HPDE6-E6E7 (cell line): ENCODE results near the gene NFX1.

ENCODE experiments used
- DNase-seq: peaks from one replicate; pipeline ENCODE4 v3.0.0; 2011; ENCODE audit warnings: missing footprints; ENCODE audit errors: extremely low spot score

NFX1 gene

DNA sequence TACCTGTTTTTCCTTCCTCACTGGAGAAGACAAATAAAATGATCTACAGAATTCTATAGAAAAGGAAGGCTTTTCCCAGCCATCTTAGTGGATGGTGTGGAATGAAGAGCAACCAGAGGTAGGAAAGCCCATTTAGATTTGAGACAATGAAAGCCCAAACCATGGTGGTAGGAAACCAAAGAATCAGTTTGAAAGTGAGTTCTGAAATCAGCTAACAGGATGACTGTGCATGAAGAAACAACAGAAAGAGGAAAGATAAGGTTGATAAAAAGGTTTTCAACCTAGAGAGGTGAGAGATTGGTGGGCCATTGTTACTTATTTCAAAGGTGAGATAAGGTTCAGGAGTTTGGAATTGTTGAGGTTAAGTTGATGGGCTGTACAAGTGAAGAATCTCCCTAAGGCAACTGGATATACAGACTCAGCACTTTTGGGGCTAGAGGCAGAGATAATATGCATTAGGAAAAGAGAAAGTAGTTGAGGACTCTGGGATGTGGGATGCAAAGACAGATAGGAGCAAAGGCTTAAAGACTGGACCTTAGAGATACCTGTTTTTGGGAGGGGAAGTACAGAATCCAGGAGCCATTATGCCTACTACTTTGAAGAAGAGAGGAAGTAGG, 23.1 kb upstream of the NFX1 start:
- DNase-seq, result no peak

GRCh38 chr9:33270146-33270545, 20.2 kb upstream of the NFX1 start:
- no peak for DNase-seq

- no peak for DNase-seq
Measured at GRCh38 chr9:33272061-33272460, 18.3 kb upstream of the NFX1 start.

- DNase-seq, result no peak
Measured at GRCh38 chr9:33273266-33273971, 16.9 kb upstream of the NFX1 start.

GRCh38 chr9:33273972-33274328, 16.4 kb upstream of the NFX1 start:
- no peak for DNase-seq

- DNase-seq, result no peak
Measured at GRCh38 chr9:33277484-33277883, 12.8 kb upstream of the NFX1 start.

DNA sequence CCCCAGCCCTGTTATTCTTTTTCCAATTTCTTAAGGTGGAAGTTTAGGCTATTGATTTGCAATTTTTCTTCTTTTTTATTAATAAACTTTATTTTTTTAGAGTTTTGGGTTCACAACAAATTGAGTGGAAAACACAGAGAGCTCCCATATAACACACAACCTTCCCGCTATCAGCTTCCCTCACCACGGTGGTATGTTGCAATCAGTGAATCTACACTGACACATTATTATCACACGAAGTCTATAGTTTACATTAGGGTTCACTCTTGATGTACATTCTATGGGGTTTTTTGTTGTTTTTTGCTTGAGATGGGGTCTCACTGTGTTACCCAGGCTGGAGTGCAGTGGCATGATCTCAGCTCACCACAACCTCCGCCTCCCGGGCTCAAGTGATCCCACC, 4.8 kb upstream of the NFX1 start:
- DNase-seq, result no peak

DNA sequence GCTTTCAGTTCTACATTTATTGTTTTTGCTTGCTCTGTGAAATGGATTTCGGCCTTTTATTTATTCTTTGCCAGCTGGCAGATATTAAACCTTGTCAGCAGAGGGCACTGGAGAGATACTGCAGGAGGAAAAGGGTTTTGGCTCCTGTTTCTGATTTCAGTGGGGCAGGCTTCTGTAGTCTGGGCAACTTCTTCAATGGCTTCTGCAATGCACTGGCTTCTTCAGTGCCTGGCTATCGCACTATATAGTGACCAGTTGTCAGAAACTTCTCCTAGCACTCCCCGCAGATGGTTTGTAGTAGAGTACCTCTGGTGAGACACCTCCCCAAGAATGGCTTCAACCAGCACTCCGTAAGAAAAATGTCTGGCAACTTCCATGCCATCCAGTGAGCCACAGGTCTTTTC, 3.2 kb upstream of the NFX1 start:
- DNase-seq, result peak; percentile 75

GRCh38 chr9:33288235-33288634, 2.1 kb upstream of the NFX1 start:
- no peak for DNase-seq

DNA sequence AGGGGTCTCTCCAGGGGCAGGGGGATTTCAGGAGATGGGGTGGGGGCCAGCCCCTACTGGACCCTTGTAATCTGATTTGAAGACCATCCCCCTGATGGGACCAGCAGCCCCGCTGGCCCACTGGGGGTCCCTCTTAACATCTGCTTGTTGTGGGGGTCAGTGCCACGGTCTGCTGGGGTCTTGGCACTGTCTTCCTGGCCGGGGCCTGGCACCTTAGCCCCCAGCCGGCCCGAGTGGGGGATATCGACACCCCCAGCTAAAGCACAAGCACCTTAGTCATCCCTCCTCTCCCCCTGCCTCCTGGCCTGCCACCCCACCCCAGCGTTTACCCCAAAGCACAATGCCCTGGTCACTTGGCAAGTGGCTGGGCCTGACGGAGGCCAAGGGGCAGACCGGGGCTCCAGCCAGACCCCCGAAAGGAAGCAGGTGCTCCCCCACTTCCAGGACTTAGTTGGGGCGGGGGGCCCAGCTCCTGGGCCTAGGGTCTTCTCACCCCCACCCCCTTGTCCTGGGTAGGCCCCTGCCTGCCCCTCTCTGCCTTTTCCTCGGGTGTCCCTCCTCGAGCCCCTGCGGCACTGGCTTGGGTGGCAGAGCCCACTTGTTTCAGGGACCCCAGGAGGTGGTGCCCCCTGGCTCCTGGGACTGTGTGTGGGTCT, 1.4 kb upstream of the NFX1 start:
- DNase-seq, result no peak

DNA sequence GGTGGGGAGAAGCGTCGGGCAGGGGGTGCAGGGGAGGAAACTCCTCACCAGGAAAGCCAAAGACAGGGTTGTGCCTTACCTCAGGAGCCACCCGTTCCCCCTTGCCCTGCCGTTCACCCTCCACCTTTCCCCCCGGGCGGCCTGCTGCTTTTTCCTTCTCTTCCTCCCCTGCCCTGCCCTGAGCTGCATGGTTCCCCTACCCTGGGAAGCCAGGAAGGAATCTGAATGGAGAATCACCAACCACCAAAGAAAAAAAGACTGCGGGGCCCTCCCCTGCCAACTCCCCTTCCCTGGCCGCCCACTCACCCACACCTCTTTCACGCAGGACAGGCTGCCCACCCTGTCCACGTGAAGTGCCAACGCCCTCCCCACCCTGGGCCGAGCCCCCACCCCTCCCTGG, 820 bp upstream of the NFX1 start:
- no peak for DNase-seq

GRCh38 chr9:33289936-33290246, 425 bp upstream of the NFX1 start:
- no peak for DNase-seq

DNA sequence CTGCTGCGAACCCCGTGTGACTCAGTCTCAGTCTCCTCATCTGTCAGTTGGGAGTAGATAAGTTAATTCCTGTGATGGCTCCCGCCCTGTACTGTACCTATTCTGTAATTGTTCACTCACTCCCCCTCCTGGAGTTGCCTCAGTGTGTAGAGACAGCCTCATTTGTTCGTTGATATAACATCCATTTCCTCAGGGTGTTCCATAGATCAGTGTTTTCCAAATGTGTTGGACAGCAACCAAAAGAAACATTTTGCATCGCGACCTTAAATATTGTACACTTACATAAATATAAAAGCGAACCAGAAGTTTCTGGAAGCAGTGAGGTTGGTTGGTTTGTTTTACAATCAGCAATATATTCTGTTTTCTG, 698 bp downstream of the NFX1 start:
- DNase-seq, result no peak

DNA sequence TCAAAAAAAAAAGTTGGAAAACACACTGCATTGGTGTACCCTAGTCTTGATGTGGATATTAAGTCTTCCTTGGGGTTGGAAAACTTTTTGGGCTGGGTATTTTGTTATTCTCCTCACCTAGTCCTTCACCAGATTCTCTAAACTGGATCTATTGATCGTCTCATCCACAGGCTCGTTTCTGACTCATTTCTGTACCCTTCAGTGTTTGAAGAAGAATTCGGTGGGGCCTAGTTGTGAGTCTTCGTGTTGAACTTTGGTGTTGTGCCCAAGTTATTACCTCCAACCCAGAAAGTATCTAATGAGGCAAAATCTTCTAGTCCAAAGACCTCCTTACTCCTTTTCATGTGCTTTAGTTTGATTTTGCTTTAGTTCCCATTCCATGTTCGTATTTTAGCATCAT, 1.6 kb downstream of the NFX1 start:
- no peak for DNase-seq

DNA sequence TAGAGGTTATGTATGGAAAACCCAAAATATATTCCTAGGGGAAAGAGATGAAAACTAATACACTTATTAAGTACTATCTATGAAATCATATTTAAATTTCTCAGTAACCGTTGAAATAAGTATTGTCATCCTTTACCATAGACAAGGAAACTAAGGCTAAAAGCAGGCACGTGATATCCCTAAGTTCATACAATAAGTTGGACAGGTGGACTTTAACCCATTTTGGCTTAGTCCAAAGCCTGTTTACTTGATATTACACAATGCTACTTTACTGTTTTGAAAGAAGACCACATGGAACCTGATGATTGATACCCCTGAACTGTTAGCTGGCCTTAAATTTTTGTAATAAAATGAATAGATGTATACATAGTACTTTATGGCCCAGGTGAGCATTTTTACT, 3.5 kb downstream of the NFX1 start:
- DNase-seq, result no peak

GRCh38 chr9:33294670-33295432, 4.5 kb downstream of the NFX1 start:
- no peak for DNase-seq

- DNase-seq, result no peak
Measured at GRCh38 chr9:33295571-33295970, 5.3 kb downstream of the NFX1 start.

DNA sequence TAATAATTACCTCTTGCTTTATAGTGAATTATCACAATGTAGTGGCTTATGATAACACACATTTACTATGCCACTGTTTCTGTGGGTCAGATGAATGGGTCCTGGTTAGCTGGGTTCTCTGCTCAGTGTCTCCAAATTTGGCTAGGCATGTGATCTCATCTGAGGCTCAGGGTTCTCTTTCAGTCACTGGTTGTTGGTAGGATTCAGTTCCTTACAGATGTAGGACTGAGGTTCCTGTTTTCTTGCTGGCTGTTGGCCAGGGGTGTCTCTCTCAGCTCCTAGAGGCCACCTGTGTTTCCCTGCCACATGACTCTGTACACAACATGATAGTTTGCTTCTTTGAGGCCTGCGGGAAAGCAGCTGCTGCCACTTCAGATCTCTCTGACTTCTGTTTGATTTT, 7.1 kb downstream of the NFX1 start:
- no peak for DNase-seq

DNA sequence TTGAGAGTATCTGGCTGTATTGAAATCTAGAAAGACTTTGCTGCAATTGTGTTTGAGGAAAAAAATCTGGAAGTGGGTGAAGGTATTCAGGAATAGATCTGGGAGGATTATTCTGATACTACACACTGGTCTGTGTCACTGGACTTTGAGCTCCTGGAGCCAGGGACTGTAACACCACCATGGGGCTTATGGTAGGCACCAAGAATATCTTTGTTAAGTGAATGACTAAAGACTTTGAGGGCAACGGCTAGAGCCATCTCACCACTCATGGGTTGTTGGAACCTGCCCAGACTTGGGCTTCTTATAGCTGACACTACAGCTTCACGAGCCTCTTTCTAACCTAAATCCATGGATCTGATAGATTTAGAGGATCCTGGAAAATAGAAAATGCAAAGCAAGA, 10.2 kb downstream of the NFX1 start:
- DNase-seq, result no peak

GRCh38 chr9:33304362-33304761, 14.0 kb downstream of the NFX1 start:
- DNase-seq, result no peak

DNA sequence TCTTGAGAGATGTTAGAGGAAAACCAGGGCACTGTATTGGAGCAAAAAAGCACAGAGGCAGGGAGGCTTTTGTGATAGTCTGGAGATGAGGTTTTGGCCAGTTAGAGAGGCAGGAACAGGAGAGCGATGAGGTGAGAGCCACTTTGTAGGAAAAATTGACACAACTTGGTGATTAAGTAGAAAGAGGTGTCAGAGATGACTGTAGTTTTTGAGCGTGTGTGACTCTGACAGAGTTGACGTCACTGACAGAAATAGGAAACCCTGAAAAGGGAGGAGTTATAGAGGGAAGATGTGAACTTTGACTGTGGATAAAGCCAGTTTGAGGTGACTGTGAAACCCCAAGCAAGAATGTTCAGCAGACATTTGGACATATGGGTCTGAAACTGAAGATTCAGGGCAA, 15.7 kb downstream of the NFX1 start:
- DNase-seq, result no peak

GRCh38 chr9:33307067-33307466, 16.8 kb downstream of the NFX1 start:
- DNase-seq, result no peak

DNA sequence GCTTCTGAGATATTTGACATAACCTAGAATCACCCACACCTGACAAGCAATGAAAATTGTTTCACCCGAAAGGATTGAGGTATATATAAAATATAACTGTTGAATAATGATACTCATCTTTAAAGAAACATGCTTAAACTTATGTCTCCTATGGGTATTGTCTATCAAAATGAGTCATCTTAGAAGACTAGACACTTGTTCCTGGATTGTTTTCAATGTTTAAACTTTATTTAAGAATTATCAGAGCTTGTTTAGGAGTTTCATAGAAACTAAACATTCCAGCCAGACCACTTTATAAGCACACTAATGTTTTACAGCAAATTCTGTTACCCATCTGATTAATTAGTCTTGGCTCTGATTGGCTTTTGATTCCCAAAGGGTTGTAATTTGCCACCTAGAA, 19.6 kb downstream of the NFX1 start:
- no peak for DNase-seq
